OCI-LY3 (cell line): ENCODE results near the gene CYCS.

Experiments used
- CTCF ChIP-seq: fragments of 200-600, 300-600 bp; sonication (generic); IDR thresholded peaks from 2 replicates; pipeline ENCODE4 v1.5.1; 2014; ENCODE audit warnings: antibody characterized with exemption, low read length, low read depth
- EZH2phosphoT487 ChIP-seq: fragments of 200-600 bp; shearing (Covaris generic); IDR thresholded peaks from 2 replicates; pipeline ENCODE4 v1.6.1; 2018; ENCODE audit warnings: antibody characterized with exemption, mixed run types, low read depth

GRCh38 chr7:25173184-25173583, 48.1 kb upstream of the CYCS start:
- no peak for TF ChIP-seq CTCF
- TF ChIP-seq EZH2phosphoT487 = no peak
